Panc1 (cell line): Measurements from ENCODE around the gene WDR70. TPM values are rescaled to one million over a fixed set of nuclear protein-coding genes. Genes with fewer than 3 reads are reported as not detected.
A peak's percentile ranks its signal among the peaks of the same experiment; 100 is the strongest.

Source experiments
- ATAC-seq: fragments of 200-7000 bp; cut with Tn5 transposase; 2 replicates; pipeline ENCODE4 v1.9.1; 2020; ENCODE audit warnings: mild to moderate bottlenecking, moderate library complexity
- BruUV-seq: library from RNA; stranded (reverse); fragments of 400-500 nt; replicated peaks from 2 replicates; lab custom pipeline; 2021; lab: Mats Ljungman, UMichigan
- CTCF ChIA-PET: fragments of 300-600 bp; sonication (Branson Sonifier 250); formaldehyde crosslinking; loops from one replicate; lab custom pipeline; 2022; ENCODE audit warnings: antibody characterized with exemption; lab: Charles Lee
- POLR2A ChIA-PET: fragments of 300-600 bp; sonication (Branson Sonifier 250); formaldehyde crosslinking; loops from one replicate; lab custom pipeline; 2022; ENCODE audit warnings: antibody characterized with exemption; lab: Charles Lee
- DNase-seq: peaks from one replicate; pipeline ENCODE4 v3.0.0-alpha.2; 2010; ENCODE audit warnings: low read depth, low spot score
- H3K27ac ChIP-seq: 2 replicates; pipeline ENCODE4 v1.5.1; 2011; ENCODE audit warnings: mild to moderate bottlenecking, low read length, inconsistent platforms
- H3K27me3 ChIP-seq: fragments of 200-500 bp; sonication (Bioruptor generic); 2 replicates; pipeline ENCODE4 v1.6.0; 2014; ENCODE audit warnings: low read length, inconsistent platforms; ENCODE audit not compliant: control insufficient read depth, insufficient read depth
- H3K36me3 ChIP-seq: fragments of 200-500 bp; sonication (Bioruptor generic); 2 replicates; pipeline ENCODE4 v1.5.1; 2014; ENCODE audit warnings: inconsistent platforms, mild to moderate bottlenecking, low read length, moderate library complexity; ENCODE audit not compliant: control insufficient read depth, insufficient read depth
- H3K4me1 ChIP-seq: 2 replicates; pipeline ENCODE4 v1.5.1; 2011; ENCODE audit warnings: inconsistent platforms, mild to moderate bottlenecking, low read length, moderate library complexity; ENCODE audit not compliant: control insufficient read depth, insufficient read depth
- H3K4me3 ChIP-seq, 2 experiments: 2 replicates each; pipeline ENCODE4 v1.5.1; 2011 to 2012; ENCODE audit warnings: low read depth in 2 of 2, low read length in 2 of 2, mild to moderate bottlenecking in 2 of 2, inconsistent platforms in 1 of 2, moderate library complexity in 1 of 2
- H3K9me3 ChIP-seq: fragments of 200-500 bp; sonication (Bioruptor generic); 2 replicates; pipeline ENCODE4 v1.5.1; 2014; ENCODE audit warnings: low read depth, mild to moderate bottlenecking, inconsistent platforms, low read length, moderate library complexity; ENCODE audit not compliant: control insufficient read depth, insufficient read depth
- CTCF ChIP-seq: fragments of 450-650 bp; IDR thresholded peaks from 2 replicates; pipeline ENCODE4 v1.5.1; 2017; ENCODE audit warnings: mild to moderate bottlenecking
- POLR2AphosphoS5 ChIP-seq: IDR thresholded peaks from 2 replicates; pipeline ENCODE4 v1.6.1; 2012; ENCODE audit warnings: mild to moderate bottlenecking, low read depth, low read length, moderate library complexity
- SIN3A ChIP-seq: IDR thresholded peaks from 2 replicates; pipeline ENCODE4 v1.6.1; 2012; ENCODE audit warnings: low read depth, mild to moderate bottlenecking, low read length, moderate library complexity, borderline replicate concordance; ENCODE audit not compliant: insufficient read depth
- TCF7L2 ChIP-seq: IDR thresholded peaks from 2 replicates; pipeline ENCODE4 v1.6.1; 2011; ENCODE audit warnings: mild to moderate bottlenecking, low read depth, low read length, inconsistent platforms
- in situ Hi-C: cut with HindIII; loops from 2 replicates; pipeline ENCODE4 v1.10.0; 2016; ENCODE audit warnings: low sequenced_read_pairs, low pct_unique_long_range_greater_than_20kb
- intact Hi-C: fragments of 100-400 bp; cut with micrococcal nuclease; formaldehyde crosslinking; loops from one replicate; pipeline ENCODE4 v1.10.0; 2022; ENCODE audit not compliant: unreplicated experiment
- total RNA-seq: library from RNA; stranded (reverse); gene quantifications from one replicate; pipeline ENCODE4 v1.2.1, GENCODE V29; 2021; ENCODE audit not compliant: unreplicated experiment
- TF ChIP-seq, protein P1 (sequence below), 2 experiments: IDR thresholded peaks; 2 replicates each; pipeline ENCODE4 v1.6.1; 2011 to 2012; ENCODE audit warnings: low read depth in 2 of 2, control low read depth in 1 of 2, low read length in 1 of 2, mild to moderate bottlenecking in 1 of 2, moderate library complexity in 1 of 2; ENCODE audit not compliant: insufficient read depth in 1 of 2

WDR70 gene
- total RNA-seq, 1 experiment from 2014 or later: 29.5 TPM

GRCh38 chr5:37494756-37495155 is 115.6 kb downstream of the WDR70 start:
- H3K27ac ChIP-seq: no peak overlapping the region
- intact Hi-C loops (no loop called here), in situ Hi-C loops (no loop called here)
- H3K9me3 ChIP-seq: no peaks in the 10 kb centered on the region
- ChIA-PET CTCF (interaction anchor here (0.7 kb wide), 1 partner anchor 643 kb away, joined by 3 read pairs; no protein-coding TSS in a partner anchor), POLR2A (no interaction called here)
- no peak overlapping the region for H3K4me3 ChIP-seq
- ATAC-seq (no peak), DNase-seq (no peak)
- TF ChIP-seq, protein P1, sequence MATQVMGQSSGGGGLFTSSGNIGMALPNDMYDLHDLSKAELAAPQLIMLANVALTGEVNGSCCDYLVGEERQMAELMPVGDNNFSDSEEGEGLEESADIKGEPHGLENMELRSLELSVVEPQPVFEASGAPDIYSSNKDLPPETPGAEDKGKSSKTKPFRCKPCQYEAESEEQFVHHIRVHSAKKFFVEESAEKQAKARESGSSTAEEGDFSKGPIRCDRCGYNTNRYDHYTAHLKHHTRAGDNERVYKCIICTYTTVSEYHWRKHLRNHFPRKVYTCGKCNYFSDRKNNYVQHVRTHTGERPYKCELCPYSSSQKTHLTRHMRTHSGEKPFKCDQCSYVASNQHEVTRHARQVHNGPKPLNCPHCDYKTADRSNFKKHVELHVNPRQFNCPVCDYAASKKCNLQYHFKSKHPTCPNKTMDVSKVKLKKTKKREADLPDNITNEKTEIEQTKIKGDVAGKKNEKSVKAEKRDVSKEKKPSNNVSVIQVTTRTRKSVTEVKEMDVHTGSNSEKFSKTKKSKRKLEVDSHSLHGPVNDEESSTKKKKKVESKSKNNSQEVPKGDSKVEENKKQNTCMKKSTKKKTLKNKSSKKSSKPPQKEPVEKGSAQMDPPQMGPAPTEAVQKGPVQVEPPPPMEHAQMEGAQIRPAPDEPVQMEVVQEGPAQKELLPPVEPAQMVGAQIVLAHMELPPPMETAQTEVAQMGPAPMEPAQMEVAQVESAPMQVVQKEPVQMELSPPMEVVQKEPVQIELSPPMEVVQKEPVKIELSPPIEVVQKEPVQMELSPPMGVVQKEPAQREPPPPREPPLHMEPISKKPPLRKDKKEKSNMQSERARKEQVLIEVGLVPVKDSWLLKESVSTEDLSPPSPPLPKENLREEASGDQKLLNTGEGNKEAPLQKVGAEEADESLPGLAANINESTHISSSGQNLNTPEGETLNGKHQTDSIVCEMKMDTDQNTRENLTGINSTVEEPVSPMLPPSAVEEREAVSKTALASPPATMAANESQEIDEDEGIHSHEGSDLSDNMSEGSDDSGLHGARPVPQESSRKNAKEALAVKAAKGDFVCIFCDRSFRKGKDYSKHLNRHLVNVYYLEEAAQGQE (IDR thresholded peaks at IDR 0.05; ENCODE audit: insufficient read depth in 1 of 2, low read depth in 2 of 2, low read length in 1 of 2): no peak
- no peak for TF ChIP-seq TCF7L2
- TF ChIP-seq SIN3A: no peak
- TF ChIP-seq POLR2AphosphoS5: no peak
- no peak for TF ChIP-seq CTCF
- H3K27me3 ChIP-seq: no peaks in the 10 kb centered on the region
- H3K4me1 ChIP-seq: no peaks in the 10 kb centered on the region
- TSS peak; percentile 42 for BruUV-seq
- H3K36me3 ChIP-seq: no peaks in the 10 kb centered on the region

DNA sequence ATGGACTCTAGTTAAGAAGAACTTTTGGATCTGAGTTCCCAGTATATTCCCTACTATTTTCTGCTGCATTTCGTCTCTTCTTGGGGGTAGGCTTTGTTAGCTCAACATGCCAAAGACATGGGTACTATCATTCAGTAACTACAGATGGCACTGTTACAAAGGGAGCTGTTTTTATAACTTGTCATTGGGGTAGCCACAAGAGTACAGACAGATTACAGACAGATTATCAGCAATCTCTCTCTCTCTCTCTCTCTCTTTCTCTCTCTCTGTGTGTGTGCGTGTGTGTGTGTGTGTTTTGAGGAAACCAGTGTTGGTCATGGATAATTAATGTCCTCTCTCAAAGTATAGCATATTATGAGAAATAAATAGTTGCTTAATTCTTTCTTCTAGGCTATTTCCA is 116.1 kb downstream of the WDR70 start:
- intact Hi-C loops (no loop called here), in situ Hi-C loops (no loop called here)
- H3K27me3 ChIP-seq: no peaks in the 10 kb centered on the region
- TF ChIP-seq CTCF (peak; percentile 12; the same call in 1 of the 2 replicates), POLR2AphosphoS5 (no peak)
- POLR2A ChIA-PET: no interaction called here
- no peaks in the 10 kb centered on the region for H3K36me3 ChIP-seq
- CTCF ChIA-PET: interaction anchor here (0.7 kb wide), 1 partner anchor 643 kb away, joined by 3 read pairs; no protein-coding TSS in a partner anchor
- no peak overlapping the region for H3K27ac ChIP-seq
- ATAC-seq (no peak), DNase-seq (no peak)
- no peak overlapping the region for H3K4me3 ChIP-seq
- BruUV-seq: no TSS peak
- H3K4me1 ChIP-seq: no peaks in the 10 kb centered on the region
- no peaks in the 10 kb centered on the region for H3K9me3 ChIP-seq
